HG03060 (cell line): ENCODE measurements around the gene MAPK6.
A peak's percentile ranks its signal among the peaks of the same experiment; 100 is the strongest.

Experiments used
- ATAC-seq: cut with Tn5 transposase; IDR thresholded peaks from one replicate; pipeline ENCODE4 v1.9.1; 2021; ENCODE audit warnings: low read depth, moderate number of reproducible peaks; ENCODE audit not compliant: unreplicated experiment

MAPK6 gene

GRCh38 chr15:52010633-52011595 is 8.1 kb upstream of the MAPK6 start:
- no peak for ATAC-seq

- no peak for ATAC-seq
Measured at GRCh38 chr15:52011711-52012144, 7.3 kb upstream of the MAPK6 start.

- ATAC-seq, result no peak
Measured at GRCh38 chr15:52012210-52012609, 6.8 kb upstream of the MAPK6 start.

GRCh38 chr15:52013151-52013791 is 5.7 kb upstream of the MAPK6 start:
- ATAC-seq, result no peak

- no peak for ATAC-seq
Measured at GRCh38 chr15:52014616-52015015, 4.4 kb upstream of the MAPK6 start.

GRCh38 chr15:52016316-52016715 is 2.7 kb upstream of the MAPK6 start:
- ATAC-seq, result no peak

- ATAC-seq, result no peak
Measured at GRCh38 chr15:52018244-52018643, 775 bp upstream of the MAPK6 start.

- ATAC-seq, result peak; percentile 26
Measured at GRCh38 chr15:52019394-52020220, 588 bp downstream of the MAPK6 start.

- ATAC-seq, result no peak
Measured at GRCh38 chr15:52020221-52021085, 1.4 kb downstream of the MAPK6 start.

- ATAC-seq, result peak; percentile 32
Measured at GRCh38 chr15:52021128-52021671, 2.2 kb downstream of the MAPK6 start.

GRCh38 chr15:52021892-52022540 is 3.0 kb downstream of the MAPK6 start:
- ATAC-seq, result no peak

GRCh38 chr15:52023169-52023922 is 4.3 kb downstream of the MAPK6 start:
- ATAC-seq, result no peak

- no peak for ATAC-seq
Measured at GRCh38 chr15:52028431-52029093, 9.5 kb downstream of the MAPK6 start.

- no peak for ATAC-seq
Measured at GRCh38 chr15:52030010-52030409, 11.0 kb downstream of the MAPK6 start.

GRCh38 chr15:52031556-52031955 is 12.5 kb downstream of the MAPK6 start:
- no peak for ATAC-seq

GRCh38 chr15:52037889-52038505 is 19.0 kb downstream of the MAPK6 start:
- ATAC-seq, result no peak
